Thyroid gland (tissue), 4 donors: ENCODE results near the gene MGAT4C. TPM values are rescaled to one million over a fixed set of nuclear protein-coding genes. Genes with fewer than 3 reads are reported as not detected.

Source experiments
- DNase-seq, 2 donors: peaks; one replicate each; pipeline ENCODE4 v3.0.0-alpha.2; 2019
- H3K27ac ChIP-seq, 3 donors: fragments of 200-600 bp; sonication (generic); 1 replicate in 2 of 3; 2 replicates in 1 of 3; pipeline ENCODE4 v1.5.1; 2016 to 2019; ENCODE audit warnings: mild to moderate bottlenecking in 1 of 3, moderate library complexity in 1 of 3
- H3K27me3 ChIP-seq: fragments of 200-600 bp; sonication (generic); one replicate; pipeline ENCODE4 v1.5.1; 2019
- H3K36me3 ChIP-seq, 2 donors: fragments of 200-600 bp; sonication (generic); one replicate each; pipeline ENCODE4 v1.5.1; 2016 to 2019
- H3K4me1 ChIP-seq, 2 donors: fragments of 200-600 bp; sonication (generic); one replicate each; pipeline ENCODE4 v1.5.1; 2017 to 2019
- H3K4me3 ChIP-seq, 3 donors: fragments of 200-600 bp; sonication (generic); replicated peaks in 1 of 3; 1 replicate in 2 of 3; 2 replicates in 1 of 3; pipeline ENCODE4 v1.5.1; 2016; ENCODE audit warnings: mild to moderate bottlenecking in 1 of 3
- H3K9me3 ChIP-seq: fragments of 200-600 bp; sonication (generic); one replicate; pipeline ENCODE4 v1.5.1; 2017
- POLR2A ChIP-seq, 2 donors: fragments of 450-650 bp; IDR thresholded peaks; one replicate each; pipeline ENCODE4 v1.6.1; 2017; ENCODE audit warnings: antibody characterized with exemption in 2 of 2, mild to moderate bottlenecking in 2 of 2, moderate library complexity in 1 of 2
- WGBS, 2 donors: methylation state at CpG; one replicate each; pipeline ENCODE4 v1.1.5; 2017; 5-methylcytosine and 5-hydroxymethylcytosine counted together
- intact Hi-C: fragments of 100-400 bp; cut with DNase I; formaldehyde crosslinking; loops from one replicate; pipeline ENCODE4 v1.15.1; 2023
- total RNA-seq, 4 donors: library from RNA; depleted of rRNA; stranded (reverse); fragments of >200 nt; gene quantifications; one replicate each; pipeline ENCODE4 v1.2.3, GENCODE V29; 2016
- TF ChIP-seq, protein P1 (sequence below), 6 experiments: fragments of 200-600 bp in 3 of 6; fragments of 450-650 bp in 3 of 6; sonication (generic) in 3 of 6; IDR thresholded peaks; one replicate each; pipeline ENCODE4 v1.5.1; 2016 to 2019; ENCODE audit warnings: antibody characterized with exemption in 6 of 6, mild to moderate bottlenecking in 2 of 6, inconsistent platforms in 1 of 6, moderate library complexity in 1 of 6

Gene MGAT4C
- total RNA-seq, 4 donors from 2014 or later, result 45.1 to 113 (median 63.2) TPM

DNA sequence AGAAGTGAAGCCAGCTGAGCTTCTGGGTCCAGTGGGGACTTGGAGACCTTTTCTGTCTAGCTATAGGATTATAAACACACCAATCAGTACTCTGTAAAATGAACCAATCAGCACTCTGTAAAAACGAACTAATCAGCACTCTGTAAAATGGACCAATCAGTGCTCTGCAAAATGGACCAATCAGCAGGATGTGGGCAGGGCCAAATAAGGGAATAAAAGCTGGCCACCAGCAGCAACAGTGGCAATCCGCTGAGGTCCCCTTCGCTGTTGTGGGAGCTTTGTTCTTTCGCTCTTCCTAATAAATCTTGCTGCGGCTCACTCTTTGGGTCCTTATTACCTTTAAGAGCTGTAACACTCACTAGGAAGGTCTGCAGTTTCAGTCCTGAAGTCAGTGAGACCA lies 309.8 kb downstream of the MGAT4C start:
- intact Hi-C loops, result no loop called here
- WGBS, 2 donors, result 89 to 97% methylated on average over 5 of the region's 5 CpGs
- DNase-seq, result no peak
- H3K36me3 ChIP-seq, result no peaks in the 10 kb centered on the region
- H3K27ac ChIP-seq, result no peak overlapping the region
- H3K4me1 ChIP-seq, result no peaks in the 10 kb centered on the region
- no peaks in the 10 kb centered on the region for H3K9me3 ChIP-seq
- H3K4me3 ChIP-seq, result no peak overlapping the region
- TF ChIP-seq, protein P1, sequence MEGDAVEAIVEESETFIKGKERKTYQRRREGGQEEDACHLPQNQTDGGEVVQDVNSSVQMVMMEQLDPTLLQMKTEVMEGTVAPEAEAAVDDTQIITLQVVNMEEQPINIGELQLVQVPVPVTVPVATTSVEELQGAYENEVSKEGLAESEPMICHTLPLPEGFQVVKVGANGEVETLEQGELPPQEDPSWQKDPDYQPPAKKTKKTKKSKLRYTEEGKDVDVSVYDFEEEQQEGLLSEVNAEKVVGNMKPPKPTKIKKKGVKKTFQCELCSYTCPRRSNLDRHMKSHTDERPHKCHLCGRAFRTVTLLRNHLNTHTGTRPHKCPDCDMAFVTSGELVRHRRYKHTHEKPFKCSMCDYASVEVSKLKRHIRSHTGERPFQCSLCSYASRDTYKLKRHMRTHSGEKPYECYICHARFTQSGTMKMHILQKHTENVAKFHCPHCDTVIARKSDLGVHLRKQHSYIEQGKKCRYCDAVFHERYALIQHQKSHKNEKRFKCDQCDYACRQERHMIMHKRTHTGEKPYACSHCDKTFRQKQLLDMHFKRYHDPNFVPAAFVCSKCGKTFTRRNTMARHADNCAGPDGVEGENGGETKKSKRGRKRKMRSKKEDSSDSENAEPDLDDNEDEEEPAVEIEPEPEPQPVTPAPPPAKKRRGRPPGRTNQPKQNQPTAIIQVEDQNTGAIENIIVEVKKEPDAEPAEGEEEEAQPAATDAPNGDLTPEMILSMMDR (IDR thresholded peaks at IDR 0.05), result no peak
- TF ChIP-seq POLR2A (IDR thresholded peaks at IDR 0.05), result no peak
- no peaks in the 10 kb centered on the region for H3K27me3 ChIP-seq

DNA sequence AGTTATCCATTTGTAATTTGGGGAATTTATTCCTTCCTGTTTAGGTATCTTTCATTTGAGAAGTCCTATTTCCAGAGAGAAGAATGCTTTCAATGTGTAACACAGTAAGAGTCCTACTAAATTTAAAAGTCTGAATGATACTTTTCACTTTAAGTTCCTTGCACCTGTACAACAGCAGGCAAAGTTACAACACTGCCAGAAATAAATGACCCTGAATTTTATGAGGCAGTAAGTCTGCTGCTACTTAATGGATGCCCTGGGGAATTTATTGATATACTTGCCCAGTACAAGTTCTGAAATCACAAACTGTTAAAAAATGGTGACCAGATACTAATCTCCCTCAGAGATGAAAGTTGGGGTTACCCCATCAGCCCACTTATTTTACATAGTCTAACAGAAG lies 329.0 kb downstream of the MGAT4C start:
- intact Hi-C loops, result no loop called here
- no peak overlapping the region for H3K27ac ChIP-seq
- H3K9me3 ChIP-seq, result no peaks in the 10 kb centered on the region

DNA sequence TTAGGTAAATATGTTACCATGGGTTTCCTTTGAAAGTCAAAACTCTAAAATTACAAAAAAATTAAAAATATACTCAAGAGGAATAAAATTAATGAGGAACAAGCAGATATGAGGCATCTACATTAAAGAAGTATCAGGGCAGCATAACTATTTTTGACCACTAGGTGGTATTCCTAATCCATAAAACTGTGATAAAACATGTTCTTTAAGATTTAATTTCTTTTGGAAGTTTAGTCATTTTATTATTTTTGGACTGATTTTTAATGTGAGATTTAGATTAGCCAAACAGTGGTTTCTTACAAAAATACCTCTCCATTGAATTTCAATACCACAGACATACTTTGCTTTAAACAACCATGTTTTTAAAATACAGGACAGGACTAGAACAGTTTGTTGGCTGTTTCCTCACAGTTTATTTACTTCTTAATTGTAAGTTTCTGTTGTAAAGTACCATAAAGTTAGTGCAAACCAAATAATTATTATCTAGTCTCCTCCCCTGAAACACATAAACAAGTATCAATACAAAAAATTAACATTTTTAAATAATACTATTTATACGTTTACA lies 332.3 kb downstream of the MGAT4C start:
- intact Hi-C loops, result no loop called here
- no peak overlapping the region for H3K4me3 ChIP-seq
- 95 to 97% methylated on average over 1 of the region's 1 CpG for WGBS, 2 donors
- DNase-seq, result no peak
- H3K27me3 ChIP-seq, result no peaks in the 10 kb centered on the region
- TF ChIP-seq POLR2A (IDR thresholded peaks at IDR 0.05), result no peak
- TF ChIP-seq, protein P1 (IDR thresholded peaks at IDR 0.05), result peak; percentile 17 to 67 (median 57)
- H3K27ac ChIP-seq, result no peak overlapping the region
- no peaks in the 10 kb centered on the region for H3K36me3 ChIP-seq
- H3K4me1 ChIP-seq, result no peaks in the 10 kb centered on the region
- H3K9me3 ChIP-seq, result no peaks in the 10 kb centered on the region

More for the DNA sequence above, 329.0 kb downstream of the MGAT4C start:
- TF ChIP-seq, protein P1 (IDR thresholded peaks at IDR 0.05), result no peak
- no peak for TF ChIP-seq POLR2A (IDR thresholded peaks at IDR 0.05)
- DNase-seq, result no peak
- H3K4me1 ChIP-seq, result no peaks in the 10 kb centered on the region
- H3K4me3 ChIP-seq, result no peak overlapping the region
- no peaks in the 10 kb centered on the region for H3K36me3 ChIP-seq
- no peaks in the 10 kb centered on the region for H3K27me3 ChIP-seq

DNA sequence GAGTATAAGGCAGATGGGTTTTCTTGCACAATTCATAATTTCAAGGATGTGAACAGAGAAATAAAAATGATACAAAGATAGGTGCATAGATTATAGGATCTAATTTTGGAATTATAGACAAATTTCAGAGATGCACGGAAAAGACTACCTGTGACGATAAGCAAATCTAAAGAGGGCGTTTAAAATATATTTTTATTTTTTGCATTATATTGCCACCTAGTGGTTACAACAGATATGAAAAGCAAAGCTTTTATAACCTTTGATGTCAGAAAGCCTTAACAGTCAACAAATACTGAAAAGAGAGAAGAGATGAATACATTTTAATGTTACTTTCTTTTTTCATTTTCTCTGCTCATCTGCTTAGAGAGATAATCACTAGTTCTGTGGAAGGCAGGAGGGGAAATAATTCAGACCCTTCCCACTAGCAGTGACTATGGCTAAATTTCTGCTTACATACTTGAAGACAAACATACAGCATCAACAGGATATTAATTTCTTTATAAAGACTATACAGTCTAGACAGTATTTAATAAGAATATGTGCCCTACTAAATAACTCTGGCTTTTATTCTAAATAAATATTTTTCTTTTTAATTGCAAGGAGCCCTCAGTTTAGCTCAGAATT lies 335.8 kb downstream of the MGAT4C start:
- intact Hi-C loops, result no loop called here
- no peak overlapping the region for H3K4me3 ChIP-seq
- H3K9me3 ChIP-seq, result no peaks in the 10 kb centered on the region
- H3K4me1 ChIP-seq, result no peaks in the 10 kb centered on the region
- WGBS, 2 donors, result 1 to 2% methylated on average over 3 of the region's 3 CpGs
- H3K36me3 ChIP-seq, result no peaks in the 10 kb centered on the region
- no peak overlapping the region for H3K27ac ChIP-seq
- H3K27me3 ChIP-seq, result no peaks in the 10 kb centered on the region
- DNase-seq, result no peak
- TF ChIP-seq, protein P1 (IDR thresholded peaks at IDR 0.05), result peak; percentile 25 to 70 (median 54)
- no peak for TF ChIP-seq POLR2A (IDR thresholded peaks at IDR 0.05)
